Pancreas (tissue), 10 donors: ENCODE measurements around the gene CFAP43. TPM values are rescaled to one million over a fixed set of nuclear protein-coding genes. Genes with fewer than 3 reads are reported as not detected.

Experiments
- ATAC-seq, 4 donors: fragments of 200-7000 bp; cut with Tn5 transposase; one replicate each; pipeline versions ENCODE4 v1.8.0 to v1.9.1; 2020; ENCODE audit warnings: mild to moderate bottlenecking in 4 of 4, moderate library complexity in 4 of 4
- DNase-seq, 6 donors: peaks; one replicate each; pipeline ENCODE4 v3.0.0-alpha.2; 2020
- FAIRE-seq: peaks from 2 replicates; lab custom pipeline; 2012; peaks lifted over from hg19 to GRCh38; lab: Jason Lieb, UNC
- H3K27ac ChIP-seq, 4 donors: fragments of 200-600 bp; sonication (generic); 1 replicate in 3 of 4; 2 replicates in 1 of 4; pipeline versions ENCODE4 v1.5.0 to v1.8.0; 2020
- H3K27me3 ChIP-seq, 4 donors: fragments of 200-600 bp; one replicate each; pipeline ENCODE4 v1.8.0; 2021
- H3K36me3 ChIP-seq, 3 donors: fragments of 200-600 bp; sonication (generic) in 1 of 3; one replicate each; pipeline versions ENCODE4 v1.5.0 to v1.8.0; 2020 to 2021
- H3K4me1 ChIP-seq, 3 donors: fragments of 200-600 bp; one replicate each; pipeline ENCODE4 v1.8.0; 2021
- H3K4me3 ChIP-seq, 4 donors: fragments of 200-600 bp; sonication (generic) in 2 of 4; one replicate each; pipeline versions ENCODE4 v1.5.0 to v1.8.0; 2020 to 2021
- H3K9me3 ChIP-seq, 4 donors: fragments of 200-600 bp; one replicate each; pipeline ENCODE4 v1.8.0; 2021
- WGBS, 2 donors: extraction: QIAGEN DNeasy Blood & Tissue Kit; methylation state at CpG; one replicate each; pipeline ENCODE4 v1.1.7; 2013; 5-methylcytosine and 5-hydroxymethylcytosine counted together
- intact Hi-C, 3 donors: fragments of 100-400 bp; cut with DNase I; formaldehyde crosslinking; loops; one replicate each; pipeline versions ENCODE4 v1.11.1 to v1.14.2; 2022
- polyA plus RNA-seq, 2 donors: library from polyadenylated mRNA; stranded (reverse); fragments of 200-250 nt; gene quantifications; one replicate each; pipeline ENCODE4 v1.2.3, GENCODE V29; 2013
- total RNA-seq, 6 donors: library from RNA; stranded (reverse); fragmentation: NEBNext Ultra II Directional in 4 of 6; extraction: Animal tissue kit (Norgen Biotek cat#: 25700) in 4 of 6; gene quantifications; one replicate each; pipeline versions ENCODE4 v1.2.1 to v1.2.4, GENCODE V29; 2021 to 2023
- TF ChIP-seq, protein P1 (sequence below), 4 donors: fragments of 200-600 bp; sonication (generic) in 3 of 4; IDR thresholded peaks; one replicate each; pipeline versions ENCODE4 v1.5.0 to v1.8.0; 2021; ENCODE audit warnings: antibody characterized with exemption in 4 of 4
- donor health status: healthy with polysubstance abuse.
- donor health status: DM: no; HTN: no; CAD: no; lungs with moderate emphysema.
- donor health status: DM: no; HTN: no; CAD: no.
- donor health status: control.
- donor health status: control.
- donor health status: Bipolar disorder and iron deficiency.
- donor health status: DM: yes; HTN: yes; CAD: no.
- donor health status: DM: no; HTN: no; CAD: no.
- donor health status: DM: no; HTN: no; CAD: no.
- donor health status: DM: yes; HTN: yes; CAD: no.

The CFAP43 gene
- total and polyA plus RNA-seq, 8 donors, result 0.60 to 6.2 (median 2.0) TPM

DNA sequence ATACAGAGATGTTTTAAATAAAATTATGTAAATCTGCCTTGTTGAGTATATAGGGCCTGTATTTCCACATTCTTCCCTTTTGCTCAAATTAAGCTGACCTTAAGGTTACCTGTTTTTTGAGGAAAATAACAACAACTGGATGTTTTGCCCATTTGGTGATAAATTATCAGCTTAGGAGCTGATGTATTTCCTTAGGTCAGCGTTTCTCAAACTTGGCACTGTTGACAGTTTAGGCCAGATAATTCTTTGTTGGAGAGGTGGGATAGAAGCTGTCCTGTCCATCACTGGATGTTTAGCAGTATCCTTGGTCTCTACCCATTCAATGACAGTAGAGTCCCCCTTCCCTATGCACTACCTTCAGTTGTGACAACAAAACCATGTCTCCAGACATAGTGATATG lies 44.0 kb upstream of the CFAP43 start:
- H3K9me3 ChIP-seq, result no peaks in the 10 kb centered on the region
- H3K4me3 ChIP-seq, result peak overlapping the region in 3 of 4 donors; percentile 48 to 60 (median 60)
- no peaks in the 10 kb centered on the region for H3K27me3 ChIP-seq
- WGBS, 2 donors, result 29 to 43% methylated on average over 1 of the region's 1 CpG
- no peak for DNase-seq
- no peak overlapping the region for H3K27ac ChIP-seq
- no peaks in the 10 kb centered on the region for H3K36me3 ChIP-seq
- intact Hi-C loops, result no loop called here
- no peak for ATAC-seq
- FAIRE-seq, result no peak
- peaks cover 5 to 9% (median 9%) of the 10 kb centered on the region in 3 donors for H3K4me1 ChIP-seq
- TF ChIP-seq, protein P1, sequence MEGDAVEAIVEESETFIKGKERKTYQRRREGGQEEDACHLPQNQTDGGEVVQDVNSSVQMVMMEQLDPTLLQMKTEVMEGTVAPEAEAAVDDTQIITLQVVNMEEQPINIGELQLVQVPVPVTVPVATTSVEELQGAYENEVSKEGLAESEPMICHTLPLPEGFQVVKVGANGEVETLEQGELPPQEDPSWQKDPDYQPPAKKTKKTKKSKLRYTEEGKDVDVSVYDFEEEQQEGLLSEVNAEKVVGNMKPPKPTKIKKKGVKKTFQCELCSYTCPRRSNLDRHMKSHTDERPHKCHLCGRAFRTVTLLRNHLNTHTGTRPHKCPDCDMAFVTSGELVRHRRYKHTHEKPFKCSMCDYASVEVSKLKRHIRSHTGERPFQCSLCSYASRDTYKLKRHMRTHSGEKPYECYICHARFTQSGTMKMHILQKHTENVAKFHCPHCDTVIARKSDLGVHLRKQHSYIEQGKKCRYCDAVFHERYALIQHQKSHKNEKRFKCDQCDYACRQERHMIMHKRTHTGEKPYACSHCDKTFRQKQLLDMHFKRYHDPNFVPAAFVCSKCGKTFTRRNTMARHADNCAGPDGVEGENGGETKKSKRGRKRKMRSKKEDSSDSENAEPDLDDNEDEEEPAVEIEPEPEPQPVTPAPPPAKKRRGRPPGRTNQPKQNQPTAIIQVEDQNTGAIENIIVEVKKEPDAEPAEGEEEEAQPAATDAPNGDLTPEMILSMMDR (IDR thresholded peaks at IDR 0.05), result no peak

DNA sequence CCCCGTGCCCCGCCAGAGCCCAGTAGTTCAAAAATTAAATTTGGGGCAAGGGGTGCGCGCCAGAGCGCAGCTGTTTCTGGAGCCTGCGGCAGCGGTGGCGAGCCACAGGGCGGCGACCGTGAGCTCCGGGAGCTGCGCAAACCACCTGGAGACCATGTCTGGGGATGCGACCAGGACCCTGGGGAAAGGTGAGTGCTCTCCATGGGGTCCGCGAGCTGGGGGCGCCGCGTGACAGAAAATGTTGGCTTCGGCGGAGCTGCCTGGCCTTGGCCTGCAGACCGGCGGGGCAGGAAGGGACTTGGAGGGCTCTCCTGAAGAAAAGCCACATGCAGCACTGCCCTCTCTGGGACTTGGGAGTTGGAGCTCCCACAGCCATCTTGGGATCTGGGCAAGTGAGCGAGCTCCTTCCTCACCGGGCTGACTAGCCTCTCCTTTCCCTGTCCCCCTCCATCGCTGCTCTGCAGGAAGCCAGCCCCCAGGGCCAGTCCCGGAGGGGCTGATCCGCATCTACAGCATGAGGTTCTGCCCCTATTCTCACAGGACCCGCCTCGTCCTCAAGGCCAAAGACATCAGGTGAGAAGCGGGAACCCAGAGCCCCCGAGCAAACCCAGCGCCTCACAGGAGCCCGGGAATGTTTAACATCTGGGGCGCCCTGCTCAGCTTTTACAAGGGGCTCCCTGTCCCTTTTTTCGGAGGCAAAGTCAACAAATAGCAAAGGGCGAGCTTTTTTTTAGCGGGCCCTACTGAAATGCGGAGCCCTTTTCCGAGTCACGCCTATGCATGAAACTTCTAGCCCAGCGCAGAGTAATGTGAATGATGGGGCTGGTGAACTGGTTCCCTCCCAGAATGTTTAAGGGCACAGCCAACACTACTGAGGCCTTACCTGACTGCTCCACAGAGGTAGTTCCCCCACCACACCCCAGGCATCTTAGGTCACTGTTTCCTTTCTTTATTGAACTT lies 42.9 kb upstream of the CFAP43 start:
- Histone ChIP-seq H3K4me3 (peak overlapping the region; percentile 48 to 60 (median 54)), H3K36me3 (no peaks in the 10 kb centered on the region), H3K9me3 (no peaks in the 10 kb centered on the region), H3K27me3 (no peaks in the 10 kb centered on the region), H3K27ac (peak overlapping the region; percentile 0 to 38 (median 27)), H3K4me1 (peaks cover 5 to 9% (median 9%) of the 10 kb centered on the region in 3 donors)
- DNase-seq, result peak; percentile 64 to 88 (median 74)
- FAIRE-seq, result no peak
- 6% methylated on average over 42 of the region's 42 CpGs for WGBS, 2 donors
- TF ChIP-seq, protein P1 (IDR thresholded peaks at IDR 0.05), result peak; percentile 87 to 94 (median 90)
- ATAC-seq, result peak; percentile 90 to 97 (median 96)
- intact Hi-C loops, result no loop called here

DNA sequence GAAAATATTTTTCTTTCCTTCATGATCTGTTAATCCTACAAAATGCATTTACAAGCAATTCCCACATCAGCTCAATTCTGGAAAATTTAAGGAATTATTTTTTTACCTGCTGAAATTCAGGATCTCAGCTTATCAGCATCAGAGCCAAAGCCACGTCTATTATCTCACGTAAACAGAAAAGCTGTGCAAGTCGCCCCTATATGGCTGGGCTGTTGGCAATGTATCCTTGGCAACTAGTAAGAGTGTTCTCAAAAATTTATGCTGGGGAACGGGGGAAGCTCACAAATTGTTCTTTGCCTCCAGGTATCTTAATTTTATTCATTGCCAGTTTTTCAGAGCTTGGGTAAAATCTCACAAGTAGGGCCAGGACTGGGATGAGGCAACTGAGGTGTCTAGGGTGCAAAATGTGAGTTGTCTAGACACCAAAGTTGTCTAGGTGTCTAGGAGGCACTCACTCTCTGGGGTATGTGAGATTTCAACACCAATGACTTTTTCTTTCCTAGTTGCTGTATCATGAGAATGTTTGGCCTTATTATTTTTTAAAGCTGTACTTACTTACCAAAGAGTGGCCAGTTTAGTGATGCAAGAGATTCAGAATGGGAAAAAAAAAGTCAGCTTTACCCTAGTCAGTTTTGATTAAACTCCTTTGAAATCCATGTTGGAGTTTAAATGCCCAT lies 41.9 kb upstream of the CFAP43 start:
- FAIRE-seq (no peak), ATAC-seq (peak in 2 of 4 donors; percentile 2 to 3), DNase-seq (no peak)
- no peaks in the 10 kb centered on the region for H3K9me3 ChIP-seq
- peaks cover 9% of the 10 kb centered on the region in 3 donors for H3K4me1 ChIP-seq
- peak overlapping the region in 2 of 4 donors; percentile 48 to 60 for H3K4me3 ChIP-seq
- TF ChIP-seq, protein P1 (IDR thresholded peaks at IDR 0.05), result no peak
- 41 to 58% methylated on average over 4 of the region's 4 CpGs for WGBS, 2 donors
- no peaks in the 10 kb centered on the region for H3K27me3 ChIP-seq
- no peaks in the 10 kb centered on the region for H3K36me3 ChIP-seq
- peak overlapping the region in 2 of 4 donors; percentile 0 to 17 for H3K27ac ChIP-seq
- intact Hi-C loops, result no loop called here

DNA sequence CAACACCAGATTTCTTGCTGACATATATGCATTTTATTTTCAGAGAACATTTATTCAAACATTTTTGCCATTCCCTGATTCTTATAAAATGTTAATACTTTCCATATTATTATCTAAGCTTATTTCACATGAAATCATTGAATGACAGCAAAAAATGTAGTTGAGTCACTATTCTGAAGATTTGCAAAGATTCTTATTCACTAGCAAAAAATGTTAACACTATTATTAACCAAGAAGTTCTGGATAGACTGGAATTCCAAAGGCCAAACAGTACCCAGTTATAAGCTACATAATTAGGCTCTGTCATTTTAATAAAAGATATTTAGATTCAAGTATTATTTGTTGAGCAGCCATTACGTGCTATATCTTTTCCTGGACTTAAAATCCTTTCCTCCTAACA lies 41.1 kb upstream of the CFAP43 start:
- WGBS, 2 donors, result 68 to 76% methylated on average over 1 of the region's 1 CpG
- no peak overlapping the region for H3K27ac ChIP-seq
- no peaks in the 10 kb centered on the region for H3K9me3 ChIP-seq
- TF ChIP-seq, protein P1 (IDR thresholded peaks at IDR 0.05), result no peak
- no peaks in the 10 kb centered on the region for H3K27me3 ChIP-seq
- H3K36me3 ChIP-seq, result no peaks in the 10 kb centered on the region
- ATAC-seq (no peak), FAIRE-seq (no peak), DNase-seq (no peak)
- H3K4me3 ChIP-seq, result no peak overlapping the region
- peaks cover 9% of the 10 kb centered on the region in 3 donors for H3K4me1 ChIP-seq
- intact Hi-C loops, result no loop called here
